ENCODE results near the gene PYROXD2. TPM values are rescaled to one million over a fixed set of nuclear protein-coding genes. Genes with fewer than 3 reads are reported as not detected.
A peak's percentile ranks its signal among the peaks of the same experiment; 100 is the strongest.

Gene PYROXD2
- total and polyA plus RNA-seq, 2 experiments from 2014 or later, result 1.3 to 2.6 TPM

- peaks cover 9% of the 10 kb centered on the region; the same call in 2 of the 3 replicates for H3K9me3 Mint-ChIP-seq
- H3K4me1 Mint-ChIP-seq, result peaks cover 22% of the 10 kb centered on the region
- no peak overlapping the region for H3K27ac Mint-ChIP-seq
- H3K36me3 Mint-ChIP-seq (ENCODE audit: low read depth), result no peaks in the 10 kb centered on the region
- peaks cover 1% of the 10 kb centered on the region for H3K27me3 Mint-ChIP-seq (ENCODE audit: insufficient read depth, low read depth, poor library complexity)
- Histone ChIP-seq H3K4me2 (no peak overlapping the region), H2AFZ (no peak overlapping the region), H3K4me1 (ENCODE audit: insufficient read depth) (no peaks in the 10 kb centered on the region), H3K9me2 (ENCODE audit: insufficient read depth) (no peaks in the 10 kb centered on the region), H3K79me2 (replicated peaks; ENCODE audit: insufficient read depth) (no peaks in the 10 kb centered on the region), H3K27me3 (ENCODE audit: insufficient read depth) (no peaks in the 10 kb centered on the region), H3K36me3 (ENCODE audit: insufficient read depth) (no peaks in the 10 kb centered on the region), H4K20me1 (replicated peaks; ENCODE audit: insufficient read depth) (no peaks in the 10 kb centered on the region), H3F3A (replicated peaks; ENCODE audit: low read depth) (no peaks in the 10 kb centered on the region), H3K27ac (ENCODE audit: low read depth) (no peak overlapping the region), H3K4me3 (no peak overlapping the region)
- TF ChIP-seq JUNB (IDR thresholded peaks at IDR 0.05; ENCODE audit: unreplicated experiment) (no peak), EZH2 (IDR thresholded peaks at IDR 0.05; ENCODE audit: low read depth, unreplicated experiment) (no peak), EZH2phosphoT487 (IDR thresholded peaks at IDR 0.05; ENCODE audit: unreplicated experiment) (no peak), ZNF462 (CRISPR knock-in tag; IDR thresholded peaks at IDR 0.05) (no peak)
- DNase-seq (ENCODE audit: low spot score) (no peak), ATAC-seq (no peak)
- H3K4me3 Mint-ChIP-seq, result no peak overlapping the region
Observed at GRCh38 chr10:98376485-98376884, 38.5 kb downstream of the PYROXD2 start.

- H3K27me3 Mint-ChIP-seq (ENCODE audit: insufficient read depth, low read depth, poor library complexity), result peaks cover 2% of the 10 kb centered on the region
- TF ChIP-seq CTCF (conservative IDR thresholded peaks at IDR 0.05; ENCODE audit: low read depth in 2 of 2), result no peak
- no peak for TF ChIP-seq EZH2 (IDR thresholded peaks at IDR 0.05; ENCODE audit: low read depth, unreplicated experiment)
- TF ChIP-seq ZNF331 (CRISPR knock-in tag; IDR thresholded peaks at IDR 0.05; ENCODE audit: low read depth), result no peak
- TF ChIP-seq ETS1 (IDR thresholded peaks at IDR 0.05), result no peak
- no peak for TF ChIP-seq JUNB (IDR thresholded peaks at IDR 0.05; ENCODE audit: unreplicated experiment)
Observed at GRCh38 chr10:98374217-98374985, 40.6 kb downstream of the PYROXD2 start.

More at GRCh38 chr10:98374217-98374985, 40.6 kb downstream of the PYROXD2 start:
- no peaks in the 10 kb centered on the region for H3K9me2 ChIP-seq (ENCODE audit: insufficient read depth)
- no peak overlapping the region for H3K4me2 ChIP-seq
- no peak overlapping the region for H3K27ac ChIP-seq (ENCODE audit: low read depth)
- H3F3A ChIP-seq (replicated peaks; ENCODE audit: low read depth), result no peaks in the 10 kb centered on the region
- no peaks in the 10 kb centered on the region for H3K36me3 ChIP-seq (ENCODE audit: insufficient read depth)
- no peaks in the 10 kb centered on the region for H3K79me2 ChIP-seq (replicated peaks; ENCODE audit: insufficient read depth)
- Mint-ChIP-seq H3K27ac (peak overlapping the region; percentile 49; the same call in 1 of the 2 replicates), H3K4me1 (peaks cover 19% of the 10 kb centered on the region), H3K9me3 (peaks cover 9% of the 10 kb centered on the region; the same call in 2 of the 3 replicates), H3K36me3 (ENCODE audit: low read depth) (no peaks in the 10 kb centered on the region), H3K4me3 (no peak overlapping the region)
- no peak overlapping the region for H3K4me3 ChIP-seq
- H2AFZ ChIP-seq, result 0 out of 2 replicates have a peak overlapping the region, but pooled peaks have one; percentile 38
- peaks cover 6% of the 10 kb centered on the region; the same call in 1 of the 2 replicates for H3K4me1 ChIP-seq (ENCODE audit: insufficient read depth)
- no peaks in the 10 kb centered on the region for H3K27me3 ChIP-seq (ENCODE audit: insufficient read depth)
- DNase-seq (ENCODE audit: low spot score) (no peak), ATAC-seq (peak; percentile 58)
- H4K20me1 ChIP-seq (replicated peaks; ENCODE audit: insufficient read depth), result no peaks in the 10 kb centered on the region
